ENCODE results near the gene CEBPA. TPM values are rescaled to one million over a fixed set of nuclear protein-coding genes. Genes with fewer than 3 reads are reported as not detected.

Gene CEBPA
- total RNA-seq, 1 experiment from 2014 or later: not detected

DNA sequence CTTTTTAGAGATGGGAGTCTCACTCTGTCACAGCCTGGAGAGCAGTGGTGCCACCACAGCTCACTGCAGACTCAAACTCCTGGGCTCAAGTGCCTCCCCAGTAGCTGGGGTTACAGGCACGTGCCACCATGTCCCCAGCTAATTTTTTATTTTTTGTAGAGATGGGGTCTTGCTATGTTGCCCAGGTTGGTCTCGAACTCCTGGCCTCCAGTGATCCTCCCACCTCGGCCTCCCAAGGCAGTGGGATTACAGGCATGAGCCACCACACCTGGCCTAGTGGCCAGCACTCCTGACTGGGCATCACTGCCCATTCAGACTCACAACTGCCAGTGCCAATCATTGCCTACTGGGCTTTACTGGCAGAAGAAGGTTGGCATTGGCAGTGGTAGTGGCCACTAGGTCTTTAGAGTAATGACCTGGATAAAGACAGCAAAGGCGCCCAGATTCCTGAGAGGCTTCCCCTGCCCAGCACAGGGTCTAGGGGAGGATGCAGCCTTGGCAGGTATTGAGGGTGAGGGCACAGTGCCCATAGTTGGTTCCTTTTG is 49.8 kb downstream of the CEBPA start:
- no peak for DNase-seq (ENCODE audit: low read depth)

DNA sequence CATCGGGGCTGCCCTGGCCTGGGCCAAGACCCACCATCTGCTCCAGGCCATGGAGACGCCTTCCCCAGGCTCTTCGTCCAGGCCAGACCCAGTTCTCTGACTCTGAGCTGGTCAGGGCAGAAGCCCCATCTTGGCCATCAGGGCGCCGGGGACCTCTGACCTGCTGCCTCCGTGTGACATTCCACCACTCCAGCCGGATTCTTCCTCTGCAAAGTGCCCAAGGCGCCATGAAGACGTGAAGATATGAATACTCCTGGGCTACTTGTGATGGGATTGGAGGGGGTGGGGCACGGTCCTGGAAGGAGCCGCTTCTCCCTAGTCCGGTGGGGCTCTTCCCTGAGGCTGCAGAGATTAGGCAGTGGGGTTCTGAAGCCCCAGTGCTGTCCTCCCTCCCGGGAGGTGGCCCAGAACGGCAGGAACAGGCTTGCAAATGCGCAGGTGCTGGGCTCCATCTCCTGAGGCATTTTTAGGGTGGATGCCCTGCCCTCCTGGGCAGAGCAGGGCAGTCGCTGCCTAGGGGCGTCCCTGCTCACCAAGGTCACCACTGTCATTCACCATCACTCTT is 50.7 kb downstream of the CEBPA start:
- DNase-seq (ENCODE audit: low read depth): no peak

DNA sequence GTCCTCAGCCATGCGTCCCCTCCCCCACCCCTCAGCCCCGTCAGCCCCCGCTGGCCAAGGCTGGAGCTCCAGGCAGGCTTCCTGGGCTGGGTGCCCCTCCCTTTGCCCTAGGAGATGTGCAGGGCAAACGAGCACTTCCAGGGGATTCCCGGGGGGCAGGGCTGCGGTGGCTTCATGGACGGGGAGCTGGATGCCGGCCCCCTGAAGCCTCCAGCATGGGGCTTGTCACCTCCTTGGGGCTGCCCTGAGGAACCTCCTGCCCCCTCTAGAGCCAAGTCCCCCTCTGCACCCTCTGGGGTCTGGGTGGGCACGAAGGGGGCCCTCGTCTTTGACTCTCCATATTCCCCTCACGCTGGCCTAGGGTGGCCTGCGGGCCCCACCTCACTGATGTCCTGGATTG is 51.3 kb downstream of the CEBPA start:
- DNase-seq (ENCODE audit: low read depth): no peak

- DNase-seq (ENCODE audit: low read depth): no peak
Observed at GRCh38 chr19:33250500-33250899, 51.8 kb downstream of the CEBPA start.

Other genes starting within 250 kb of the CEBPA start
- 7.3 and 10.0 TPM in 2 replicates for gene RHPN2, start 237.6 kb downstream of the CEBPA start, total RNA-seq (2014; rRNA removed; shearing (Covaris generic))
- 5.3 and 5.8 TPM in 2 replicates for gene GPATCH1, start 221.4 kb downstream of the CEBPA start, total RNA-seq (2014; rRNA removed; shearing (Covaris generic))
- gene WDR88, start 170.4 kb downstream of the CEBPA start, total RNA-seq (2014; rRNA removed; shearing (Covaris generic)): not detected in 2 replicates
- 0.68 and 0.72 TPM in 2 replicates for gene LRP3, start 108.2 kb downstream of the CEBPA start, total RNA-seq (2014; rRNA removed; shearing (Covaris generic))
- not detected in 2 replicates for gene SLC7A10, start 76.7 kb downstream of the CEBPA start, total RNA-seq (2014; rRNA removed; shearing (Covaris generic))
- 15.0 and 15.6 TPM in 2 replicates for gene CEBPG, start 71.2 kb upstream of the CEBPA start, total RNA-seq (2014; rRNA removed; shearing (Covaris generic))
- 50.9 and 54.7 TPM in 2 replicates for gene PEPD, start 219.3 kb upstream of the CEBPA start, total RNA-seq (2014; rRNA removed; shearing (Covaris generic))